Testis (tissue), 3 donors: Measurements from ENCODE around the gene ZFPM1. TPM values are rescaled to one million over a fixed set of nuclear protein-coding genes. Genes with fewer than 3 reads are reported as not detected.
"Not testable (repeated sequence)": the region's sequence is repeated elsewhere in the genome, so short reads cannot be mapped to it uniquely, and the experiment has no call there.

ENCODE experiments used
- DNase-seq: peaks from one replicate; pipeline ENCODE4 v3.0.0-alpha.2; 2019
- H3K27ac ChIP-seq, 2 donors: fragments of 200-600 bp; sonication (generic); one replicate each; pipeline ENCODE4 v1.5.1; 2019
- H3K27me3 ChIP-seq: fragments of 200-600 bp; sonication (generic); one replicate; pipeline ENCODE4 v1.5.1; 2019
- H3K36me3 ChIP-seq: fragments of 200-600 bp; sonication (generic); one replicate; pipeline ENCODE4 v1.5.1; 2017; ENCODE audit warnings: low read depth; ENCODE audit errors: missing control alignments
- H3K4me1 ChIP-seq: fragments of 200-600 bp; sonication (generic); one replicate; pipeline ENCODE4 v1.5.1; 2019
- H3K4me3 ChIP-seq, 2 donors: fragments of 200-600 bp; sonication (generic); one replicate each; pipeline ENCODE4 v1.5.1; 2017 to 2019
- H3K9me3 ChIP-seq: fragments of 200-600 bp; sonication (generic); one replicate; pipeline ENCODE4 v1.5.1; 2017
- CTCF ChIP-seq, 3 experiments: fragments of 450-650 bp in 2 of 3; fragments of 200-600 bp in 1 of 3; sonication (generic) in 1 of 3; IDR thresholded peaks; one replicate each; pipeline ENCODE4 v1.5.1; 2016 to 2019; ENCODE audit warnings: antibody characterized with exemption in 3 of 3, mild to moderate bottlenecking in 2 of 3, moderate library complexity in 1 of 3
- POLR2A ChIP-seq: fragments of 450-650 bp; IDR thresholded peaks from one replicate; pipeline ENCODE4 v1.6.1; 2017; ENCODE audit warnings: antibody characterized with exemption, mild to moderate bottlenecking, moderate library complexity
- WGBS, 2 donors: methylation state at CpG; one replicate each; pipeline ENCODE4 v1.1.5; 2018; 5-methylcytosine and 5-hydroxymethylcytosine counted together
- intact Hi-C: fragments of 100-400 bp; cut with DNase I; formaldehyde crosslinking; loops from one replicate; pipeline ENCODE4 v1.15.1; 2023; ENCODE audit warnings: low total_unique reads
- polyA plus RNA-seq: library from polyadenylated mRNA; stranded (reverse); fragments of 350-450 nt; fragmentation: Illumina TruSeq; extraction: RNeasy Lipid Tissue Mini Kit (QIAGEN cat#74804); gene quantifications from one replicate; pipeline ENCODE4 v1.2.3, GENCODE V29; 2014; ENCODE audit warnings: low read depth, low replicate concordance; ENCODE audit not compliant: insufficient read depth
- total RNA-seq, 2 donors: library from RNA; depleted of rRNA; stranded (reverse); fragments of >200 nt; gene quantifications; one replicate each; pipeline ENCODE4 v1.2.3, GENCODE V29; 2016

Gene ZFPM1
- total and polyA plus RNA-seq, 3 donors from 2014 or later, result 12.8 to 25.1 (median 23.9) TPM

GRCh38 chr16:88516601-88517061 lies 63.6 kb downstream of the ZFPM1 start:
- Histone ChIP-seq H3K4me3 (no peak overlapping the region), H3K27ac (no peak overlapping the region), H3K27me3 (no peaks in the 10 kb centered on the region), H3K9me3 (no peaks in the 10 kb centered on the region), H3K4me1 (peaks cover 7% of the 10 kb centered on the region), H3K36me3 (no peaks in the 10 kb centered on the region)
- 70 to 79% methylated on average over 20 of the region's 20 CpGs for WGBS, 2 donors
- TF ChIP-seq POLR2A (no peak), CTCF (IDR thresholded peaks at IDR 0.05) (no peak)
- no peak for DNase-seq
- intact Hi-C loops, result no loop called here

GRCh38 chr16:88517208-88517774 lies 64.2 kb downstream of the ZFPM1 start:
- H3K27me3 ChIP-seq, H3K4me3 ChIP-seq, DNase-seq, H3K4me1 ChIP-seq, intact Hi-C loops, H3K27ac ChIP-seq, H3K36me3 ChIP-seq, H3K9me3 ChIP-seq: not testable (repeated sequence)
- WGBS, 2 donors, result 94 to 100% methylated on average over 1 of the region's 1 CpG

GRCh38 chr16:88518411-88519111 lies 65.5 kb downstream of the ZFPM1 start:
- H3K27me3 ChIP-seq, H3K9me3 ChIP-seq, H3K27ac ChIP-seq, DNase-seq, H3K36me3 ChIP-seq, intact Hi-C loops, H3K4me3 ChIP-seq: not testable (repeated sequence)
- H3K4me1 ChIP-seq, result peaks cover 14% of the 10 kb centered on the region
- 84 to 87% methylated on average over 4 of the region's 4 CpGs for WGBS, 2 donors

- peaks cover 21% of the 10 kb centered on the region for H3K4me1 ChIP-seq
- no peak for TF ChIP-seq POLR2A
- no peak for TF ChIP-seq CTCF (IDR thresholded peaks at IDR 0.05)
- no peak overlapping the region for H3K27ac ChIP-seq
- H3K36me3 ChIP-seq, result no peaks in the 10 kb centered on the region
- H3K4me3 ChIP-seq, result no peak overlapping the region
- no peaks in the 10 kb centered on the region for H3K27me3 ChIP-seq
- intact Hi-C loops, result no loop called here
- H3K9me3 ChIP-seq, result no peaks in the 10 kb centered on the region
- DNase-seq, result no peak
Observed at GRCh38 chr16:88519240-88519639, 66.2 kb downstream of the ZFPM1 start.

GRCh38 chr16:88519938-88520653 lies 67.0 kb downstream of the ZFPM1 start:
- DNase-seq, result no peak
- Histone ChIP-seq H3K4me3 (no peak overlapping the region), H3K9me3 (no peaks in the 10 kb centered on the region), H3K27me3 (no peaks in the 10 kb centered on the region), H3K4me1 (peaks cover 25% of the 10 kb centered on the region), H3K27ac (no peak overlapping the region), H3K36me3 (no peaks in the 10 kb centered on the region)
- TF ChIP-seq POLR2A, result no peak
- TF ChIP-seq CTCF (IDR thresholded peaks at IDR 0.05), result no peak
- WGBS, 2 donors, result 93 to 95% methylated on average over 3 of the region's 3 CpGs
- intact Hi-C loops, result no loop called here
